ENCODE measurements around the gene CD6. TPM values are rescaled to one million over a fixed set of nuclear protein-coding genes. Genes with fewer than 3 reads are reported as not detected.

The CD6 gene
- total RNA-seq, 1 donor from 2014 or later: 0.39 TPM

GRCh38 chr11:61049859-61050258, 78.4 kb downstream of the CD6 start:
- Mint-ChIP-seq H3K36me3 (ENCODE audit: low read depth, unreplicated experiment) (no peaks in the 10 kb centered on the region), H3K9me3 (ENCODE audit: unreplicated experiment) (peaks cover 1% of the 10 kb centered on the region), H3K4me1 (ENCODE audit: low read depth, unreplicated experiment) (no peaks in the 10 kb centered on the region), H3K27ac (ENCODE audit: unreplicated experiment) (no peak overlapping the region), H3K4me3 (ENCODE audit: unreplicated experiment) (no peak overlapping the region), H3K27me3 (ENCODE audit: low read depth, unreplicated experiment) (peaks cover 43% of the 10 kb centered on the region)
- Histone ChIP-seq H3K27ac (ENCODE audit: low read depth, low read length) (no peak overlapping the region), H3K9me3 (ENCODE audit: insufficient read depth, low read depth, low read length) (no peaks in the 10 kb centered on the region), H3K4me1 (ENCODE audit: insufficient read depth, low read length) (no peaks in the 10 kb centered on the region), H3K79me2 (ENCODE audit: insufficient read depth, low read length) (no peaks in the 10 kb centered on the region), H2AFZ (ENCODE audit: low read depth, low read length) (no peak overlapping the region), H3K27me3 (ENCODE audit: insufficient read depth, low read length) (peaks cover 6% of the 10 kb centered on the region), H3K4me2 (ENCODE audit: low read length) (no peak overlapping the region), H3K36me3 (ENCODE audit: insufficient read depth, low read length) (no peaks in the 10 kb centered on the region), H3K9ac (ENCODE audit: low read length) (no peak overlapping the region), H4K20me1 (ENCODE audit: insufficient read depth, low read length) (no peaks in the 10 kb centered on the region), H3K4me3 (ENCODE audit: insufficient read depth, low read depth, low read length) (no peak overlapping the region)
- DNase-seq (ENCODE audit: low read depth): no peak
- TF ChIP-seq CTCF (IDR thresholded peaks at IDR 0.05; ENCODE audit: insufficient read depth, low read depth, low read length): no peak
- no peak for TF ChIP-seq EZH2 (IDR thresholded peaks at IDR 0.05; ENCODE audit: insufficient read depth, low read length)
- no peak for FAIRE-seq

- Mint-ChIP-seq H3K27me3 (ENCODE audit: low read depth, unreplicated experiment) (peaks cover 50% of the 10 kb centered on the region), H3K27ac (ENCODE audit: unreplicated experiment) (no peak overlapping the region)
These were observed 80.9 kb downstream of the CD6 start for GRCh38 chr11:61052182-61052972.

More at GRCh38 chr11:61052182-61052972, 80.9 kb downstream of the CD6 start:
- no peak overlapping the region for H2AFZ ChIP-seq (ENCODE audit: low read depth, low read length)
- no peaks in the 10 kb centered on the region for H3K9me3 ChIP-seq (ENCODE audit: insufficient read depth, low read depth, low read length)
- H3K9ac ChIP-seq (ENCODE audit: low read length): no peak overlapping the region
- TF ChIP-seq EZH2 (IDR thresholded peaks at IDR 0.05; ENCODE audit: insufficient read depth, low read length): no peak
- no peak for TF ChIP-seq CTCF (IDR thresholded peaks at IDR 0.05; ENCODE audit: insufficient read depth, low read depth, low read length)
- no peak overlapping the region for H3K4me2 ChIP-seq (ENCODE audit: low read length)
- H3K9me3 Mint-ChIP-seq (ENCODE audit: unreplicated experiment): peaks cover 1% of the 10 kb centered on the region
- no peaks in the 10 kb centered on the region for H3K36me3 Mint-ChIP-seq (ENCODE audit: low read depth, unreplicated experiment)
- no peak for FAIRE-seq
- no peak overlapping the region for H3K4me3 Mint-ChIP-seq (ENCODE audit: unreplicated experiment)
- H3K27me3 ChIP-seq (ENCODE audit: insufficient read depth, low read length): peaks cover 6% of the 10 kb centered on the region
- no peaks in the 10 kb centered on the region for H3K4me1 Mint-ChIP-seq (ENCODE audit: low read depth, unreplicated experiment)
- no peak overlapping the region for H3K4me3 ChIP-seq (ENCODE audit: insufficient read depth, low read depth, low read length)
- no peak for DNase-seq (ENCODE audit: low read depth)
- H3K79me2 ChIP-seq (ENCODE audit: insufficient read depth, low read length): no peaks in the 10 kb centered on the region
- H4K20me1 ChIP-seq (ENCODE audit: insufficient read depth, low read length): no peaks in the 10 kb centered on the region
- no peaks in the 10 kb centered on the region for H3K36me3 ChIP-seq (ENCODE audit: insufficient read depth, low read length)
- H3K27ac ChIP-seq (ENCODE audit: low read depth, low read length): no peak overlapping the region
- H3K4me1 ChIP-seq (ENCODE audit: insufficient read depth, low read length): no peaks in the 10 kb centered on the region
